ENCODE data around the gene SLC25A25.

The SLC25A25 gene

GRCh38 chr9:128062846-128063831 is 4.9 kb upstream of the SLC25A25 start:
- H3K23ac ChIP-seq (ENCODE audit: low read depth, low read length, poor library complexity) = peak overlapping the region; percentile 39
- peaks cover 4 to 7% of the 10 kb centered on the region in 2 donors for H3K4me1 ChIP-seq (ENCODE audit: control insufficient read depth in 2 of 2, insufficient read depth in 1 of 2, low read depth in 1 of 2, low read length in 2 of 2)
- no peak for DNase-seq (ENCODE audit: low spot score)
- no peak overlapping the region for H3K14ac ChIP-seq (ENCODE audit: low read length)
- peaks cover 2 to 8% of the 10 kb centered on the region in 2 donors for H3K9me3 ChIP-seq (replicated peaks in 1 of 2; ENCODE audit: control insufficient read depth in 2 of 2, insufficient read depth in 1 of 2, low read depth in 1 of 2, low read length in 2 of 2)
- no peak overlapping the region for H3K4ac ChIP-seq (ENCODE audit: low read length)
- no peak overlapping the region for H2AFZ ChIP-seq (ENCODE audit: low read length)
- H3K27ac ChIP-seq (replicated peaks; ENCODE audit: low read length) = no peak overlapping the region
- H3K27me3 ChIP-seq (ENCODE audit: control insufficient read depth in 3 of 3, insufficient read depth in 3 of 3, low read depth in 1 of 3, low read length in 3 of 3) = no peaks in the 10 kb centered on the region
- H2AK5ac ChIP-seq (ENCODE audit: low read depth, low read length) = no peak overlapping the region
- no peak overlapping the region for H4K8ac ChIP-seq (ENCODE audit: low read depth, low read length)
- peak overlapping the region; percentile 18 for H2BK12ac ChIP-seq (ENCODE audit: low read length)
- no peak overlapping the region for H2BK15ac ChIP-seq (ENCODE audit: low read length)
- H3K4me3 ChIP-seq (ENCODE audit: low read length in 2 of 2) = no peak overlapping the region
- H3K18ac ChIP-seq (ENCODE audit: low read length) = peak overlapping the region; percentile 32
- H3K4me2 ChIP-seq (ENCODE audit: insufficient read depth, low read length, poor library complexity, severe bottlenecking) = no peak overlapping the region
- H4K91ac ChIP-seq (ENCODE audit: low read depth, low read length, poor library complexity) = peak overlapping the region; percentile 64
- H2BK120ac ChIP-seq (ENCODE audit: low read depth, low read length) = peak overlapping the region; percentile 27
- no CpG with 5 or more reads among the region's 28 CpGs for WGBS, 2 donors (ENCODE audit: extremely low coverage in 2 of 2, insufficient read length in 2 of 2, insufficient replicate concordance in 1 of 2)
- H3K79me1 ChIP-seq (ENCODE audit: low read depth, low read length) = peaks cover 5% of the 10 kb centered on the region
- peak overlapping the region; percentile 79 for H2BK5ac ChIP-seq (ENCODE audit: low read length)
- no peak overlapping the region for H3K9ac ChIP-seq (ENCODE audit: low read depth, low read length, poor library complexity)
- peaks cover 7 to 13% of the 10 kb centered on the region in 2 donors for H3K36me3 ChIP-seq (replicated peaks in 1 of 2; ENCODE audit: control insufficient read depth in 2 of 2, insufficient read depth in 2 of 2, low read length in 2 of 2)

DNA sequence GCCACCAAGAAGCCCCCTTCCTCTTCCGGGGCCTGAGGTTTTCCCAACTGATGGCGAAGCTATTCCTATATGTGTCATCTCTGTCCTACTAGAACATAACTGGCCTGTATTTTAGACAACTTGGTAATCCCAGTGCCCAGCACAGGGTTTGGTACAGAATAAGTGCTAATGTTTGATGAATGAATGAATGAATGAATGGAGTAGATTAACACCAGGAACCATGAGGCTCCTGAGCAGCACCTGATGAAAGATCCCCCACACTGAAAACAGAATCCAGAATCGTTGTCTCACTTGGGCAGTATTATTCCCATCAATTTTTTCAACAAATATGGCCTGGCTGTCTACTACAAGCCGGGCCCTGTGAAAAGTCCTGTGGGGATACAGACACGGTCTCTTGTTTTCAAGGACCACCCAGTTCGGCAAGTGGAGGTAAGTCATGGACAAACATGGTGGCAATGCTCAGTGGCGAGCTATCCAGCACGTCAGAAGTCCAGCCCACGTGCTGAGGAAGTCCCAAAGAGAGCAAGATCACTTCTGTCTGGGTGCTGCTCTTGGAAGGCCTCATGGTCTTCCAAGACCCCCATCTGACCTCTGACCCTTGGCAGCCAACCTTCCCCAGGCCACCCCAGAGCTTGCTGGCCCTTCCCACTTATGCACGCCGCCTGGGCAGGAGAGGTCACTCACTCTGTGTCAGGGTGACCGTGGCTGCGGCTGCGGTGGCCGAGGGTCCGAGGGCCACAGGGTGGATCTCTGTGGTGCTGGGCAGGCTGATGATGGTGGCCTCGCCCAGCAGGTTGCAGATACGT is 1.9 kb upstream of the SLC25A25 start:
- Histone ChIP-seq H3K4me2 (ENCODE audit: insufficient read depth, low read length, poor library complexity, severe bottlenecking) (no peak overlapping the region), H2BK15ac (ENCODE audit: low read length) (peak overlapping the region; percentile 99), H2BK12ac (ENCODE audit: low read length) (peak overlapping the region; percentile 99), H2BK5ac (ENCODE audit: low read length) (peak overlapping the region; percentile 79), H3K14ac (ENCODE audit: low read length) (no peak overlapping the region), H3K27ac (replicated peaks; ENCODE audit: low read length) (no peak overlapping the region), H3K79me1 (ENCODE audit: low read depth, low read length) (peaks cover 5% of the 10 kb centered on the region), H4K8ac (ENCODE audit: low read depth, low read length) (no peak overlapping the region), H2BK120ac (ENCODE audit: low read depth, low read length) (peak overlapping the region; percentile 51), H3K4ac (ENCODE audit: low read length) (peak overlapping the region; percentile 84), H3K18ac (ENCODE audit: low read length) (peak overlapping the region; percentile 95), H3K23ac (ENCODE audit: low read depth, low read length, poor library complexity) (peak overlapping the region; percentile 70), H2AFZ (ENCODE audit: low read length) (peak overlapping the region; percentile 54), H2AK5ac (ENCODE audit: low read depth, low read length) (peak overlapping the region; percentile 100), H3K4me1 (ENCODE audit: control insufficient read depth in 2 of 2, insufficient read depth in 1 of 2, low read depth in 1 of 2, low read length in 2 of 2) (peaks cover 8 to 14% of the 10 kb centered on the region in 2 donors), H3K36me3 (replicated peaks in 1 of 2; ENCODE audit: control insufficient read depth in 2 of 2, insufficient read depth in 2 of 2, low read length in 2 of 2) (peaks cover 7 to 13% of the 10 kb centered on the region in 2 donors), H3K4me3 (ENCODE audit: low read length in 2 of 2) (peak overlapping the region in 1 of 2 donors; percentile 36), H3K9ac (ENCODE audit: low read depth, low read length, poor library complexity) (peak overlapping the region; percentile 4), H3K27me3 (ENCODE audit: control insufficient read depth in 3 of 3, insufficient read depth in 3 of 3, low read depth in 1 of 3, low read length in 3 of 3) (no peaks in the 10 kb centered on the region), H4K91ac (ENCODE audit: low read depth, low read length, poor library complexity) (peak overlapping the region; percentile 88), H3K9me3 (replicated peaks in 1 of 2; ENCODE audit: control insufficient read depth in 2 of 2, insufficient read depth in 1 of 2, low read depth in 1 of 2, low read length in 2 of 2) (peaks cover 2 to 8% of the 10 kb centered on the region in 2 donors)
- DNase-seq (ENCODE audit: low spot score) = no peak
- no CpG with 5 or more reads among the region's 18 CpGs for WGBS, 2 donors (ENCODE audit: extremely low coverage in 2 of 2, insufficient read length in 2 of 2, insufficient replicate concordance in 1 of 2)

DNA sequence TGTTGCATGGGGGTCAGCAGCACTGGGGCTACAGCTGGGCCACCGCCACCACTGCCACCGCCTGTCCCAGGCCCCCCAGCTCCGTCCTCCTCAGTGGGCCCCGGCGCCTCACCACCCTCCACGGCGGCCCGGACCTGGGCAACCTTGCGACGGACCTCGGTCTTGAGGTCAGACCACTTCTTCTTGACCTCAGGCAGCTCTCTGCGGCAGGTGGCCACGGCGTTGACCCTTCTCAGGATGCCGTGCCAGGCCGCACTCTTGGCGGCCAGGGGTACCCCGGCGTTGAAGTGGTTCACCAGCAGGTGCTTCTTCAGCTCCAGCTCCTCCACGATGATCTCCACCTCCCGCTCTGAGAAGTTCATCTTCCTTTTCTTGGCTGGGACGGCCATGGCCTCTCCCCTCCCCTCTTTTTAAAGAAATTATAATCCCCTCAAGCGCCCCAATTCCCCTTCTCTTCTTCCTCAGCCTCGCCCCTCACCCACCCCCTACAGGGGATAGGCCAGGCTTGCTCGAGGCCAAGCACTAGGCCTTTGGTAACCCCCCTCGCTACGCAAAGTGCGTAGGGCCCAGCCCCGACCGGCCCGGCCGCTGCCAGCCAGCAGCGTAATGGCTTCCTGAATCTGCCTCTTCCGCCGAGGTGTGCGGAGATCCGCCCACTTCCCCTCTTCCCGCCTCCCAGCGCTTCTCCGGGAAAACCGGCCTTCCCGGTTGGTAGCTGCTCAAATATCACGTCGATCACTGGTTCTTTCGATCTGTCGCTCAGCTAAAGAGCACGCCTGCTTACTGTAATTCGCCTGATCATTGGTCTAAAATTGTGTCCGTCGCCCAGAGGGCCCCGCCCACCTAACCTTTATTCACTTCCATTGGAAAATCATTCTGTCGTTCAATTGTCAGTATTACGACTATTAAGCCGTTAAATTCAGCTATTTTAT is 1.1 kb upstream of the SLC25A25 start, which contains the start of gene NAIF1:
NAIF1 (minus strand) TSS at position 608 of the 932 bp plus-strand sequence; CDS start at position 389, 219 bp downstream.
- Histone ChIP-seq H3K14ac (ENCODE audit: low read length) (no peak within 1 kb of the TSS), H3K4me2 (ENCODE audit: insufficient read depth, low read length, poor library complexity, severe bottlenecking) (peak within 1 kb of the TSS; percentile 77), H3K23ac (ENCODE audit: low read depth, low read length, poor library complexity) (peak within 1 kb of the TSS; percentile 92), H2BK12ac (ENCODE audit: low read length) (peak within 1 kb of the TSS; percentile 99), H3K27me3 (ENCODE audit: control insufficient read depth in 3 of 3, insufficient read depth in 3 of 3, low read depth in 1 of 3, low read length in 3 of 3) (no peaks in the 10 kb centered on the region), H3K4ac (ENCODE audit: low read length) (peak within 1 kb of the TSS; percentile 84), H4K91ac (ENCODE audit: low read depth, low read length, poor library complexity) (peak within 1 kb of the TSS; percentile 88), H3K4me1 (ENCODE audit: control insufficient read depth in 2 of 2, insufficient read depth in 1 of 2, low read depth in 1 of 2, low read length in 2 of 2) (peaks cover 10 to 14% of the 10 kb centered on the region in 2 donors), H3K4me3 (ENCODE audit: low read length in 2 of 2) (peak within 1 kb of the TSS; percentile 60 to 96), H2AFZ (ENCODE audit: low read length) (peak within 1 kb of the TSS; percentile 93), H3K36me3 (replicated peaks in 1 of 2; ENCODE audit: control insufficient read depth in 2 of 2, insufficient read depth in 2 of 2, low read length in 2 of 2) (peaks cover 5 to 13% of the 10 kb centered on the region in 2 donors), H2BK5ac (ENCODE audit: low read length) (peak within 1 kb of the TSS; percentile 83), H2BK15ac (ENCODE audit: low read length) (peak within 1 kb of the TSS; percentile 99), H3K9ac (ENCODE audit: low read depth, low read length, poor library complexity) (peak within 1 kb of the TSS; percentile 98), H3K27ac (replicated peaks; ENCODE audit: low read length) (peak within 1 kb of the TSS; percentile 94), H3K79me1 (ENCODE audit: low read depth, low read length) (peaks cover 5% of the 10 kb centered on the region), H2AK5ac (ENCODE audit: low read depth, low read length) (peak within 1 kb of the TSS; percentile 100), H4K8ac (ENCODE audit: low read depth, low read length) (peak within 1 kb of the TSS; percentile 97), H3K18ac (ENCODE audit: low read length) (peak within 1 kb of the TSS; percentile 95), H3K9me3 (replicated peaks in 1 of 2; ENCODE audit: control insufficient read depth in 2 of 2, insufficient read depth in 1 of 2, low read depth in 1 of 2, low read length in 2 of 2) (peaks cover 0 to 8% of the 10 kb centered on the region in 2 donors), H2BK120ac (ENCODE audit: low read depth, low read length) (peak within 1 kb of the TSS; percentile 51)
- WGBS, 2 donors (ENCODE audit: extremely low coverage in 2 of 2, insufficient read length in 2 of 2, insufficient replicate concordance in 1 of 2) = no CpG with 5 or more reads among the region's 54 CpGs
- peak; percentile 98 for DNase-seq (ENCODE audit: low spot score)

Measured in neuronal stem cell (in vitro differentiated cells).